Measurements from ENCODE around the gene BAIAP2L2.

- TF ChIP-seq REST (IDR thresholded peaks at IDR 0.05; ENCODE audit: insufficient read depth in 1 of 2, low read depth in 2 of 2, low read length in 2 of 2) (no peak), POLR2AphosphoS5 (IDR thresholded peaks at IDR 0.05; ENCODE audit: low read depth, low read length) (no peak), TAF1 (IDR thresholded peaks at IDR 0.05; ENCODE audit: borderline replicate concordance, insufficient read depth, low read length) (no peak), SIN3A (IDR thresholded peaks at IDR 0.05; ENCODE audit: borderline replicate concordance, insufficient read depth, low read length) (no peak)
Measured at GRCh38 chr22:38081941-38082828, 28.3 kb downstream of the BAIAP2L2 start.

All from PFSK-1 (cell line).